B cell (primary cell): ENCODE measurements around the gene ZNF160.

ENCODE experiments used
- EZH2 ChIP-seq: IDR thresholded peaks from 2 replicates; pipeline ENCODE4 v1.6.1; 2012; ENCODE audit warnings: borderline replicate concordance, low read depth, mild to moderate bottlenecking, moderate library complexity, low read length; ENCODE audit not compliant: insufficient read depth, poor library complexity, severe bottlenecking
- TF ChIP-seq, protein P1 (sequence below): fragments of 200-600 bp; IDR thresholded peaks from one replicate; pipeline ENCODE4 v1.8.0; 2022; ENCODE audit warnings: antibody characterized with exemption, mild to moderate bottlenecking

DNA sequence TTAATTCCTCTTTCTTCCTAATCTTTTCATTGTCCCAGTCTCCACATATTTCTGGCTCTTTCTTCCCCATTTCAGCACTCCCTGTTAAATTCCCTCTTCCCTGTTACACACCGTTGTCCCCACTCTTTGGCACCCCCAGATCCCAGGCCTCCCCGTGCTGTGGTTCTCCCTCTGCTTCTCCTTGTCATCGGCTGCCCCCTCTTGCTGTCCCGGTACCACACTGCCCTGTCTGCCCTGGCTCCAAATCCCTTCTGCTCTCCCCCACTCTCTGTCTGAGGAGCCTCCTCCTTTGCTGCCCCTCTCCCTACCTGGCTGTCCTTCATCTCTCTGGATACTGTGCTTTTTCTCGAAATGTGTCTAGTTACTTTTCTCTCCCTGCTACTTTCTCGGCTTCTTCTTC lies 28.5 kb upstream of the ZNF160 start:
- TF ChIP-seq, protein P1, sequence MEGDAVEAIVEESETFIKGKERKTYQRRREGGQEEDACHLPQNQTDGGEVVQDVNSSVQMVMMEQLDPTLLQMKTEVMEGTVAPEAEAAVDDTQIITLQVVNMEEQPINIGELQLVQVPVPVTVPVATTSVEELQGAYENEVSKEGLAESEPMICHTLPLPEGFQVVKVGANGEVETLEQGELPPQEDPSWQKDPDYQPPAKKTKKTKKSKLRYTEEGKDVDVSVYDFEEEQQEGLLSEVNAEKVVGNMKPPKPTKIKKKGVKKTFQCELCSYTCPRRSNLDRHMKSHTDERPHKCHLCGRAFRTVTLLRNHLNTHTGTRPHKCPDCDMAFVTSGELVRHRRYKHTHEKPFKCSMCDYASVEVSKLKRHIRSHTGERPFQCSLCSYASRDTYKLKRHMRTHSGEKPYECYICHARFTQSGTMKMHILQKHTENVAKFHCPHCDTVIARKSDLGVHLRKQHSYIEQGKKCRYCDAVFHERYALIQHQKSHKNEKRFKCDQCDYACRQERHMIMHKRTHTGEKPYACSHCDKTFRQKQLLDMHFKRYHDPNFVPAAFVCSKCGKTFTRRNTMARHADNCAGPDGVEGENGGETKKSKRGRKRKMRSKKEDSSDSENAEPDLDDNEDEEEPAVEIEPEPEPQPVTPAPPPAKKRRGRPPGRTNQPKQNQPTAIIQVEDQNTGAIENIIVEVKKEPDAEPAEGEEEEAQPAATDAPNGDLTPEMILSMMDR: no peak
- TF ChIP-seq EZH2: no peak
